ENCODE results near the gene SLC16A12. TPM values are rescaled to one million over a fixed set of nuclear protein-coding genes. Genes with fewer than 3 reads are reported as not detected.
A peak's percentile ranks its signal among the peaks of the same experiment; 100 is the strongest.

SLC16A12 gene
- total RNA-seq, 1 donor from 2014 or later, result 1.0 TPM

DNA sequence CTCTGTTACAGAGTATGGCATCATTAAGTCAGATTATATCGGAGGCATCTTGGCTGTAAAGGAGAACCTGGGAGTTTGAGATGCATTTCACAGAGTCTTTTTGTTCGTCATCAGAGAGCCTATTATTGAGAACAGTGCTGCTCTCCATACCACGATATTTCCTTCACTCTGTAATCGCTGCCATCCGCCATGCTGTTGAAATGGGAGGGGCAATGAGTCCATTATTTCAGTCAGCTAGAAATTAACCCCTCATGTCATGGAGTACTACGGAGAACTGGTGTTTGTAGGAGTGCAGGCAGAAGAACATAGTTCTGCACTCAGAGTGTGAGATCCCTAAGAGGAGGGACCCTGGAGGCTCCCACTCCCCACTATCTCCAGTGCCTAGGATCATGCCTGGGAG, 59.2 kb downstream of the SLC16A12 start:
- peaks cover 62% of the 10 kb centered on the region for H3K4me1 ChIP-seq
- no peak overlapping the region for H3K4me3 ChIP-seq
- intact Hi-C loops (cut with DNase I), result no loop called here
- no peak for TF ChIP-seq CTCF (IDR thresholded peaks at IDR 0.05)
- no peak for DNase-seq
- no peaks in the 10 kb centered on the region for H3K36me3 ChIP-seq
- H3K9me3 ChIP-seq, result no peaks in the 10 kb centered on the region
- peak overlapping the region; percentile 73 for H3K27ac ChIP-seq
- H3K27me3 ChIP-seq (ENCODE audit: low read depth), result no peaks in the 10 kb centered on the region
- ATAC-seq, result no peak

DNA sequence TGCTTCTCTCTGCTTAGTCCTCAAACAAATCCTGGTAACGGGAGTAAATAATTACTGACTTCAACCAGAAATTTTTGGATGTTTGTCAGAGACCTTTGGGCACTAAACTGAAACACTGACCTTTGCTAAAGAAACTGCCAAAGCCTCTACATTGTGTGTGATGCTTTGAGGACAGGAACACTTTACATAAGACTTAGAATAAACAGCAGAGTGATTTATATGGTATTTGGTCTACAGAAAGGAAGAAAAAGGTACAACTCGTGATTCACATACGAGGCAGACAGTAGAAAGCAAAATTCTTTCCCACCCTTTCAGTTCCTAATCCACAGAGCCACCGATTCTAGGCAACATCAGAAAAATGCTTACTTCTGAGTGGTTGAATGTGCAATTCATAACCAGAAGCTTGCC, 59.8 kb downstream of the SLC16A12 start:
- Histone ChIP-seq H3K27me3 (ENCODE audit: low read depth) (no peaks in the 10 kb centered on the region), H3K27ac (peak overlapping the region; percentile 73), H3K4me3 (no peak overlapping the region), H3K9me3 (no peaks in the 10 kb centered on the region), H3K36me3 (no peaks in the 10 kb centered on the region), H3K4me1 (peaks cover 57% of the 10 kb centered on the region)
- ATAC-seq (peak in 1 of 2 donors; percentile 69), DNase-seq (no peak)
- intact Hi-C loops (cut with DNase I), result no loop called here
- TF ChIP-seq CTCF (IDR thresholded peaks at IDR 0.05), result no peak

GRCh38 chr10:89475125-89475524, 60.3 kb downstream of the SLC16A12 start:
- TF ChIP-seq CTCF (IDR thresholded peaks at IDR 0.05), result no peak
- intact Hi-C loops (cut with DNase I), result no loop called here
- Histone ChIP-seq H3K4me1 (peaks cover 52% of the 10 kb centered on the region), H3K4me3 (no peak overlapping the region), H3K27me3 (ENCODE audit: low read depth) (no peaks in the 10 kb centered on the region), H3K9me3 (no peaks in the 10 kb centered on the region), H3K27ac (peak overlapping the region; percentile 73), H3K36me3 (no peaks in the 10 kb centered on the region)
- DNase-seq, result no peak
- no peak for ATAC-seq

DNA sequence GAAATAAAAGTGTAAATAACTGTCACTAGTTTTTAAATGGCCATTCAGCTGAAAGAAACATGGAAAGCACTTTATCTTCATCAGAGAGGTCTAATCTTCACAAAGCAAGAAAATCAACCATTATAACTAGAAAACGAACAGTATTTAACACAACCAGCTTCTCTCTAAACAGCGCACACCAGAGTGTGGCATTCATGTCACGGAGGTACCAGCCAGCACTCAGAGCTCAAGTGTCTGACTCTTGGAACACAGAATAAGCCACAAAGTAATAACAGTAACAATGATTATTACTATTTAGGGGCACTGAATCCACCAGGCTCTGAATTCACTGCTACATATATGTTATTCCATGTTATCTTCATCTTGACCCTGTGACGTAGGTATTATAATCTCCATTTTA, 60.9 kb downstream of the SLC16A12 start:
- H3K27ac ChIP-seq, result peak overlapping the region; percentile 73
- no peaks in the 10 kb centered on the region for H3K9me3 ChIP-seq
- no peaks in the 10 kb centered on the region for H3K36me3 ChIP-seq
- TF ChIP-seq CTCF (IDR thresholded peaks at IDR 0.05), result no peak
- no peak overlapping the region for H3K4me3 ChIP-seq
- ATAC-seq (peak in 1 of 2 donors; percentile 35), DNase-seq (no peak)
- intact Hi-C loops (cut with DNase I), result no loop called here
- H3K27me3 ChIP-seq (ENCODE audit: low read depth), result no peaks in the 10 kb centered on the region
- peaks cover 48% of the 10 kb centered on the region for H3K4me1 ChIP-seq

DNA sequence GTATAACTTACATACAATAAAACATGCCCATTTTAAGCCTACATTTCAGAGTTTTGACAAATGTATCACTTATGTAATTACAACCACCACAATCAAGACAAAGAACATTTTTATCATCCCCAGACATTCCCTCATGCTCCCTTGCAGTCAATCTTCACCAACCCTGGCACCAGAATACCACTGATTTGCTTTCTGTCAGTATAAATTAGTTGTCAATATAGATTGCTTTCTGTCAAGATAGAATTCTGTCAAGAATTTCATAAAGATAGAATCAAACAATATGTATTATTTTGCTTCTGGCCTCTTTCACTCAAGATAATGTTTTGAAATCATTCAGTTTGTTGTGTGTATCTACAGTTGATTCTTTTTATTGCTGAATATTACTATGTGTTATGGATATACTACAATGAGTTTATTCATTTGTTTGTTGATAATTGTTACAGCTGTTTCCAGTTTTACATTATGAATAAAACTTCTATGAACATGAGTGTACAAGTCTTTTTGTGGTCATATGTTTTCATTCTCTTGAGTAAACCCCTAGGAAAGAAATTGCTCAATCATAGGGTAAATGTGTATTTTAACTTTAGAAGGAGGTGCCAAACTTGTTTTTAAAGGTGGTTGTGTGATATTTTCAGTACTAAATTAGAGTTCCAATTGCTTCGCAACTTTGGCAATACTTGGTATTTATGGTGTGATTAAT, 64.1 kb downstream of the SLC16A12 start:
- ATAC-seq, result no peak
- Histone ChIP-seq H3K27ac (no peak overlapping the region), H3K4me1 (peaks cover 32% of the 10 kb centered on the region), H3K4me3 (no peak overlapping the region), H3K27me3 (ENCODE audit: low read depth) (no peaks in the 10 kb centered on the region), H3K9me3 (no peaks in the 10 kb centered on the region), H3K36me3 (no peaks in the 10 kb centered on the region)
- no peak for TF ChIP-seq CTCF (IDR thresholded peaks at IDR 0.05)
- no peak for DNase-seq
- intact Hi-C loops (cut with DNase I), result no loop called here

Data from lower lobe of right lung (tissue), 2 donors.